ENCODE results near the gene RTP2.

RTP2 gene

GRCh38 chr3:187669675-187670504 is 32.5 kb downstream of the RTP2 start, which contains the start of gene SST:
SST (minus strand) TSS chr3:187670394; CDS start chr3:187670291, 103 bp downstream.
- H3K27me3 Mint-ChIP-seq: peaks cover 61% of the 10 kb centered on the region
- ATAC-seq (replicated peaks; ENCODE audit: extremely low read depth, poor library complexity, severe bottlenecking) (no peak), DNase-seq (ENCODE audit: low spot score in 2 of 2) (no peak)
- no peak within 1 kb of the TSS for H3K4me3 Mint-ChIP-seq
- H3K9me3 Mint-ChIP-seq: no peaks in the 10 kb centered on the region
- no peaks in the 10 kb centered on the region for H3K4me1 Mint-ChIP-seq
- H3K36me3 Mint-ChIP-seq (ENCODE audit: insufficient read depth): peaks cover 2% of the 10 kb centered on the region
- H3K27ac Mint-ChIP-seq (ENCODE audit: low read depth): no peak within 1 kb of the TSS

GRCh38 chr3:187667526-187667925 is 34.8 kb downstream of the RTP2 start:
- Mint-ChIP-seq H3K9me3 (no peaks in the 10 kb centered on the region), H3K27ac (ENCODE audit: low read depth) (no peak overlapping the region), H3K36me3 (ENCODE audit: insufficient read depth) (peaks cover 2% of the 10 kb centered on the region), H3K4me3 (no peak overlapping the region), H3K4me1 (no peaks in the 10 kb centered on the region), H3K27me3 (peaks cover 49% of the 10 kb centered on the region)
- DNase-seq (ENCODE audit: low spot score in 2 of 2) (no peak), ATAC-seq (replicated peaks; ENCODE audit: extremely low read depth, poor library complexity, severe bottlenecking) (no peak)

GRCh38 chr3:187665764-187666402 is 36.5 kb downstream of the RTP2 start:
- ATAC-seq (replicated peaks; ENCODE audit: extremely low read depth, poor library complexity, severe bottlenecking) (no peak), DNase-seq (ENCODE audit: low spot score in 2 of 2) (no peak)
- Mint-ChIP-seq H3K4me3 (no peak overlapping the region), H3K4me1 (no peaks in the 10 kb centered on the region), H3K9me3 (no peaks in the 10 kb centered on the region), H3K36me3 (ENCODE audit: insufficient read depth) (peaks cover 2% of the 10 kb centered on the region), H3K27me3 (peaks cover 38% of the 10 kb centered on the region), H3K27ac (ENCODE audit: low read depth) (no peak overlapping the region)

- H3K4me3 Mint-ChIP-seq: no peak overlapping the region
- no peaks in the 10 kb centered on the region for H3K9me3 Mint-ChIP-seq
- H3K27me3 Mint-ChIP-seq: peaks cover 38% of the 10 kb centered on the region
- DNase-seq (ENCODE audit: low spot score in 2 of 2) (no peak), ATAC-seq (replicated peaks; ENCODE audit: extremely low read depth, poor library complexity, severe bottlenecking) (no peak)
- H3K4me1 Mint-ChIP-seq: no peaks in the 10 kb centered on the region
- H3K36me3 Mint-ChIP-seq (ENCODE audit: insufficient read depth): peaks cover 2% of the 10 kb centered on the region
- no peak overlapping the region for H3K27ac Mint-ChIP-seq (ENCODE audit: low read depth)
Measured at GRCh38 chr3:187665010-187665409, 37.3 kb downstream of the RTP2 start.

- ATAC-seq (replicated peaks; ENCODE audit: extremely low read depth, poor library complexity, severe bottlenecking) (no peak), DNase-seq (ENCODE audit: low spot score in 2 of 2) (no peak)
- H3K9me3 Mint-ChIP-seq: no peaks in the 10 kb centered on the region
- H3K4me3 Mint-ChIP-seq: no peak overlapping the region
- peaks cover 29% of the 10 kb centered on the region for H3K27me3 Mint-ChIP-seq
- H3K4me1 Mint-ChIP-seq: no peaks in the 10 kb centered on the region
- H3K27ac Mint-ChIP-seq (ENCODE audit: low read depth): no peak overlapping the region
- peaks cover 2% of the 10 kb centered on the region for H3K36me3 Mint-ChIP-seq (ENCODE audit: insufficient read depth)
Measured at GRCh38 chr3:187662848-187663409, 39.4 kb downstream of the RTP2 start.

GRCh38 chr3:187661267-187661666 is 41.1 kb downstream of the RTP2 start:
- Mint-ChIP-seq H3K36me3 (ENCODE audit: insufficient read depth) (peaks cover 2% of the 10 kb centered on the region), H3K9me3 (no peaks in the 10 kb centered on the region), H3K27ac (ENCODE audit: low read depth) (no peak overlapping the region), H3K27me3 (peaks cover 29% of the 10 kb centered on the region), H3K4me1 (no peaks in the 10 kb centered on the region), H3K4me3 (no peak overlapping the region)
- DNase-seq (ENCODE audit: low spot score in 2 of 2): no peak
- no peak for ATAC-seq (replicated peaks; ENCODE audit: extremely low read depth, poor library complexity, severe bottlenecking)

GRCh38 chr3:187651282-187651681 is 51.1 kb downstream of the RTP2 start:
- H3K9me3 Mint-ChIP-seq: no peaks in the 10 kb centered on the region
- DNase-seq (ENCODE audit: low spot score in 2 of 2) (no peak), ATAC-seq (replicated peaks; ENCODE audit: extremely low read depth, poor library complexity, severe bottlenecking) (no peak)
- H3K4me1 Mint-ChIP-seq: no peaks in the 10 kb centered on the region
- peaks cover 79% of the 10 kb centered on the region for H3K27me3 Mint-ChIP-seq
- H3K27ac Mint-ChIP-seq (ENCODE audit: low read depth): no peak overlapping the region
- H3K4me3 Mint-ChIP-seq: no peak overlapping the region
- no peaks in the 10 kb centered on the region for H3K36me3 Mint-ChIP-seq (ENCODE audit: insufficient read depth)

Data from central memory CD8-positive, alpha-beta T cell (primary cell).